ENCODE results near the gene RPS27.
"Not testable (repeated sequence)": the region's sequence is repeated elsewhere in the genome, so short reads cannot be mapped to it uniquely, and the experiment has no call there.

RPS27 gene

DNA sequence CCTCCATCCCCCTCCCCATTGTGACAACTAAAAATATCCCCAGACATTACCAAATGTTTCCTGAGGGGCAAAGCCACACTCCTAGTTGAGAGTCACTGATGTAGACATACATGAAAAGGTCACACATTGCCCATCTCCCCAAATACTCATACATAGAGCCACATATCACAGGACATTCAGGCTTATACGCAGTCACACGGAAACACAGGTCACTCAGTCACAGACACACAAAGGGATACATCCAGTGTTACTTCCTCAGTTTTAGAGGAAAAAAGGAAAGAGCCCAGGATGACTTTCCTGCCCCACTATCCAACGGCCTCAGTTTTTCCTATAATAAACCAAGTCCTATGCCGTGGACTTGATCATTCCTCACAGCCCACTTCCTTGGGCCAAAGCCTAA is 29.1 kb upstream of the RPS27 start:
- no peak for DNase-seq (ENCODE audit: low spot score)

DNA sequence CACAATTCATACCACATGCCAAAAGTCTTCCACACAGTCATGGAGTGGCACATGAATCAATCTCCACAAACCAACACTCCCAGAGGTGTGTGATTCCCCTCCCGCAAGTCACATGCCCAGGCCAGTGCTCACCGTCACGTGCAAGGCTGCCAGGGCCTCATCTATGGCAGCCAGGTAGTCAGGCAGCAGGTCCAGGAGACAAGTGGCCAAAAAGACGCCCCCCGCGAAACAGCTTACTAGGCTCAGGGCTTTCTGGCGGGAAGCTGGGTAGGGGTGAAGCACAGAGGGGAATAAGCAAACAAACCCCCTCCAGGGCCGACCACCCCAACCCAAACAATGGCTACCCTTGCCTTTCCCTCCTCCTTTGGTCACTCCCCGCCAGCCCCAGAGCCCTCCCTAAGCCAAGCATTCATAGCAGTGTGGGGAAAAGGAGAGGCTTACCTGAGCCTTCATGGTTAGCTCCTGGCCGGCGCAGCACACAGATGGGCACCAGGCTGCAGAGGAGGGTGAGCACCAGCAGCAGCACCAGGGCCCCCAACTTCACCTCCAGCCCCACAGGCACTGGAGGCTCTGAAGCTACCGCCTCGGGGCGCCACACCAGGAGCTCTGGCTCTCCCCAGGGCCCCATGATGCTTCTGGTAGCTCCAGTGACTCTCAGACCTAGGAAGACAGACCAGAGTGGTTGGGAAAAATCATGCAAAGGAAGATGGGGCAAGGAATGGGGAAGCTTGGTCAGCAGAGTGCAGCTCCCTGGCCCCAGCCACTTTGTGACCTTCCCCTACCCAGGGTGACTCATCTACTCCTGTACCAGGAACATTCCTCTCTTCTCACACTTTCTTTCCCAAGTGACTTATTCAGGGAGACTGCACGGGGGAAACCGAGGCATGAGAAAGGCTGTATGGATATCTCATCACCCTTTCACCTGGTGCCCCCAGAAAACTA is 28.2 kb upstream of the RPS27 start:
- no peak for DNase-seq (ENCODE audit: low spot score)

DNA sequence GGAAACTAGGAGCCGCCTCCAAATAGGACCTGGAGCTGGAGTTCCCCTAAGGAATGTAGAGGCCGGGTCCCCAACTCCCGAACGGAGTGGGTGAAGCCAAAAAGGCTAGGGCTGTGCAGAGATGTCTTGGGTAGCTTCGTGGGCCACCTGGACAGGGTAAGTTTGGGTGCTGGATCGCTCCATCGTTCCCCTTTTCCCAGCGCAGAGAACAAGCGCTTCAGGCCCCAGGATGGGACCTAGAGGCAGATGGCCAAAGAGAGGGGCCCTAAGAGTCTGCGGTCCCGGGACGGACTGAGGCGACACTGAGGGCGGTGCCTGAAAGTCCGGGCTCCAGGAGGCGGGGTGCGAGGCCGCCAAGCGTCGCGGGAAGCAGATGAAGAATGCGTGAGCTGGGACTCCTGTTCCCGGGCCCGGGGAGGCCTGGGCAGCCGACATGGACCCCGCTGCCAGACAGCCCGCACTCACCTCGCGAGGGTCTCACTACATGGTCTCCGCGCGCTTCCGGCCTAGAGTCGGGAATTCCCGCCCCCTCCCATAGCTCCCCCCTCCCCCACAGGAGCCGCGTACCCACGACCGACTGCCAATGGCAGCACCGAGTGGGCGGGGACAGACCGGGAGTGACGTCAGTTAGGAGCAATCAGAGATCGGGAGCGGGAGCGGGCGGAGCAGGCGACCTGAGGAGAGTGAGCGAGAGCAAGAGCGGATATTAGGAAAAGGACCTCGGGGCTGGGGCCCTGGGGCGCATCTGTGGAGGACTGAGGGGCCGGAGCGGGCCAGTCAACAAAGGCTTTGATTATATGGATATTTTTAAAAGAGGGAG is 27.3 kb upstream of the RPS27 start, which contains the start of gene SLC39A1:
Gene SLC39A1, minus strand, starts transcription at position 508 of the 820 bp plus-strand sequence. CDS start 822 bp downstream, outside the sequence.
- DNase-seq (ENCODE audit: low spot score): peak; percentile 98

DNA sequence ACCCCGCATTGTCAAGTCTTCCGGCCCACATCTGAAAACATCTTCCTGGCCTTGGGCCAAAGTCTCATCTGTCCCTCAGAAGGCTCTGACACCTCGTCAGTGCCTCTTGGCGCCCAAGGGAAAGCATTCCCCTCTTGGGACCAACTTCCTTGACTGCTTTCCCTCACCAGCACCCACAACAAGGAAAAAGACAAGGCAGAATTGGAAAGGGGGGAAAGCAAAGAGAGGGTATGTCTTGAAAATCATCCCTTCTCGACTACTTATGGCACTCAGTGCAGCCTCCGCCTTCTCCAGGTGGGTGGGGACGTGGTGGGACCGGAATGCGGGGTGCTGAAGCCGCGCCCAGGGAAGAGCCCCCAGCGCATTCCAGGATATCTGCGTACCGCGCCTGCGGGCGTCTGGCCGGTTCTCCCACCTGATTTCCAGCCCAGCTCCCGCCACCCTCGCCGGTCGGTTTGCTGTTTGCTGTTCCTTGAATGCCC is 26.7 kb upstream of the RPS27 start:
- DNase-seq (ENCODE audit: low spot score): no peak

DNA sequence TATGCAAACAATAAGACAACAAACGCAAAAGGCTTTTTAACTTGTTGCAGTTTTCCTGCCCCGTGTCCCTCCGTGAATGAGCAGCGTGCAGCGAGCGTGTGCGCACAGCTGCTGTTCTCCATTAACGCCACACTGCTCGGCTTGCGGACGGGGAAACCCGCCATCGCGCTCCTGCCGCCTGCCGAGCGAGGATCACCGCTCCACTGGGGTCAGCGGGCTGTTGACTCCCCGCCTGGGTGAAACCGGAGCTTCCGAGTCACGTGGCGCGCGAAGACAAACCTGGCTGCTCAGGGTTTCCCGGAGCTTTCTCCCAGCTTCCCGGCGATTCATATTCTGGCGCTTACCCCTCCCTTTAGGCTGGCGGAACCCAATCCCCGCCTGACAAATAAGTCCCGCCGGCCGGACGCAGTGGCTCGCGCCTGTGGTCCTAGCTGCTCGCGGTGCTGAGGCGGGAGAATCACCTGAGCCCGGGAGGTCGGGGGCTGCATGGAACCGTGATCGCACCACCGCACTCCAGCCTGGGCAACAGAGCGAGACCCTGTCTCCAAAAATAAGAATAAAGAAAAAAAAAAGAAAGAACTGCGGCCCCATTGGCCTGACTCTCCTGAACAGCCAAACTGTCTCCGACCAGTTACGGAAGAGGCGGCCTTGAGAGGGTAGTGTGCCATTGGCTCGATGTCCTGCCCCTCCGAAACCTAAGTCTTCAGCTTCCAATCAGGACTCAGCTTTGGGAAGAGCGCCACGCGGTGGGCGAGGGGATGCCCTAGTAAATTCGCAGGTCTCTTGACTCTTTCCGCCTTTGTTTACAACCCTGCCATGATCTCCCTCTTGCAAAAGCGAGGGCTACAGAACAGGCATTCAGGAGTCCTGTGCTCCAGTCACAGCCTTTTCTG is 23.2 kb upstream of the RPS27 start, which contains the start of gene CREB3L4:
Gene CREB3L4, plus strand, starts transcription at position 796 of the 893 bp plus-strand sequence. CDS start 624 bp downstream, outside the sequence.
- peak; percentile 94 for DNase-seq (ENCODE audit: low spot score)

DNA sequence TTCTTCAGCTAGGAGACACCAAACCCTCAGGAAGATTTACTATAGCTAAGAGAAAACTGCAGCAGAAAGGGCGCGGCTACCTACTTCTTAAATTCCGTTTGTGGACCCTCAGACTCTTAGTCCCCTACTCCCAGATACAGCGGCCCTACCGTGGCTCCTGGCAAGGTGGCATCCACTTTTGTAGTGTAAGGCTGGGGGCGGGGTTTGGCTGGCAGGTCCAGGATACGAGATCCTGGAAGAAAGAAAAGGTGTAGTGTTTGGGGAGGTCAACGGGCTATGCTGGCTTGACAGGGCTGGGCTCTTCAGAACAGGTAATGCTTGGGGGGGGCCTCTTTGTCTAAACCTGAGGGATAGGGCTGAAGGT is 22.6 kb upstream of the RPS27 start:
- no peak for DNase-seq (ENCODE audit: low spot score)

DNA sequence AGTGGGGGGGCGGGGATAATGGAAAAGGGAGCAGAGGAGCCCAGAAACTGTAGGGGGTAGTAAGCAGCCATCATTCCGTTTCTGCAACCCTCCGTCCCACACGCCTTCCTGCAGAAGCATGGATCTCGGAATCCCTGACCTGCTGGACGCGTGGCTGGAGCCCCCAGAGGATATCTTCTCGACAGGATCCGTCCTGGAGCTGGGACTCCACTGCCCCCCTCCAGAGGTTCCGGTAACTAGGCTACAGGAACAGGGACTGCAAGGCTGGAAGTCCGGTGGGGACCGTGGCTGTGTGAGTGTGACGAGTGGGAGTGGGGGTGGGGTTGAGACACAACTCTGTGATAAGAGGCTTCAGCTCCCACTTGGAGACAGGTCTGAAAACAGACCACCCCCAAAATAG is 22.2 kb upstream of the RPS27 start:
- DNase-seq (ENCODE audit: low spot score): no peak

DNA sequence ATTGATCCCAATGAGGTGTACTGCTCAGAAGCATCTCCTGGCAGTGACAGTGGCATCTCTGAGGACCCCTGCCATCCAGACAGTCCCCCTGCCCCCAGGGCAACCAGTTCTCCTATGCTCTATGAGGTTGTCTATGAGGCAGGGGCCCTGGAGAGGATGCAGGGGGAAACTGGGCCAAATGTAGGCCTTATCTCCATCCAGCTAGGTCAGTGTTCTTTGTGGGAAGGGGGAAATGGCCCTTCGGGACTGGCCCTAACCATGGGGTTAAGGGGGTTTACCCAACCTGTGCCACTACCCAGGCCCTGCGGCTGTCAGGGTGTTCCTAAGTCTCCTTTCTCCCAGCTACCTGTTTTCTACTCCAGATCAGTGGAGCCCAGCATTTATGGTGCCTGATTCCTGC is 21.6 kb upstream of the RPS27 start:
- no peak for DNase-seq (ENCODE audit: low spot score)

DNA sequence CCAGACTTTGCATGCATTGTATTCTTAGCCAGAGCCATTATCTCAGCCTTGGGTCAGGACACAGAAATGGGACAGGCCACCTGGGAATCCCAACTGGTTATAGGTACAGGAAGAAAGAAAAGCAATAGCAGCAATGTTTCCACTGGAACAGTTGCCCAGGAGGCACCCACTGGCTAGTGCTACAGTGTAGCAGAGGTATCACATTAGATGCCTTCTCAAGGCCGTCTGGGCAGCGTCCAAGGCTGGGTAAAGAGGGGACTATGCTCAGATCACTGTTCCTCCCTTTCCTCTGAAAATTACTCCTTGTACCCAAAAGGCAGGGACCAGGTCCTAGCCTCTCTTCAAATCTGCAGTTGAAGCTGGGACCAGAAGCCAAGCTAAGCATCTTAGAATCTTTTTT is 20.2 kb upstream of the RPS27 start:
- no peak for DNase-seq (ENCODE audit: low spot score)

DNA sequence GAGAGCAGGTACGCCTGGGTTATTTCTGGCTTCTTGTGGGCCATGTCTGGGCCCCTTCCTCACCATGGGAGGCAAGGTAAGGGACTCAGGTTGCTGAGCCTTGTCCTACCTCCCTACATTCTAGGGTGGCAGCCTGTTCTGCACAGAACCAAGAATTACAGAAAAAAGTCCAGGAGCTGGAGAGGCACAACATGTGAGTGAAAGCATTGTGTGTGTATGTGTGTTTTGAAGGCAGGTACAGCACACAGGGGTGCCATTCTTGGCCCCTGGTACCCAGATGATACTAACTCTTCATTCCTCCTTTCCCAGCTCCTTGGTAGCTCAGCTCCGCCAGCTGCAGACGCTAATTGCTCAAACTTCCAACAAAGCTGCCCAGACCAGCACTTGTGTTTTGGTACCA is 17.5 kb upstream of the RPS27 start:
- no peak for DNase-seq (ENCODE audit: low spot score)

DNA sequence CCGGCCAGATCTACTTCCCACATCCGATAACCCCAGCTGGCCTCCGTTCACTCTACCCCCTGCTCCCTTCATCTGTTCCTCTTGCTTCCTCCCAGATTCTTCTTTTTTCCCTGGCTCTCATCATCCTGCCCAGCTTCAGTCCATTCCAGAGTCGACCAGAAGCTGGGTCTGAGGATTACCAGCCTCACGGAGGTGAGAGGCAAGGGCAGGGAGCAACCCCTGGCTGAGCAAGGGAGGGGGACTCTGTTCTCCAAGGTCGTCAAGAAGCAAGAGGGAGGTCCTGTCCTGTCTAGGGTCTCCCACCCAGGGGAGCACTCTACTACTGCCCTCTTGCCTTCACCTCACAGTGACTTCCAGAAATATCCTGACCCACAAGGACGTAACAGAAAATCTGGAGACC is 17.0 kb upstream of the RPS27 start:
- DNase-seq (ENCODE audit: low spot score): no peak

DNA sequence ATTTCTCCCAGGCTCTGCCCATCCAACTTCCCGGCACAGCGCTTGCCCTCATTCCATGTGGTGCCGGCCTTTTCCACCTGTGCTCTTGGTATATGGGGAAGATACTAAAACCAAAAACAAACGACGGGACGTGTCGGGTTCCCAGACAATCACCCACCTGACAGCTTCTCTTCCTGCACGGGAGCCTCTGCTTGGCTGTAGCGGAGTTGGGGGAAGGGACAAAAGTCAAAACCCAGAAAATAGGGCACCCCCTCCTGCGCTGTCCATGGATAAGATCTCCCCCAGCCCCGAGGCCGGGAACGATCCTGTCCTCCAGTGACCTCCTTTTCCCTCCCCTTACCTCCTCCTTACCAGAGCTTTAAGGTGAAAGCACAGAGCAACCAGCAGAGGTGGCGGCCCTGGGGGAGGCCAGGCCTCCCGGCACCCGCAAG is 13.7 kb upstream of the RPS27 start:
- DNase-seq (ENCODE audit: low spot score): no peak

DNA sequence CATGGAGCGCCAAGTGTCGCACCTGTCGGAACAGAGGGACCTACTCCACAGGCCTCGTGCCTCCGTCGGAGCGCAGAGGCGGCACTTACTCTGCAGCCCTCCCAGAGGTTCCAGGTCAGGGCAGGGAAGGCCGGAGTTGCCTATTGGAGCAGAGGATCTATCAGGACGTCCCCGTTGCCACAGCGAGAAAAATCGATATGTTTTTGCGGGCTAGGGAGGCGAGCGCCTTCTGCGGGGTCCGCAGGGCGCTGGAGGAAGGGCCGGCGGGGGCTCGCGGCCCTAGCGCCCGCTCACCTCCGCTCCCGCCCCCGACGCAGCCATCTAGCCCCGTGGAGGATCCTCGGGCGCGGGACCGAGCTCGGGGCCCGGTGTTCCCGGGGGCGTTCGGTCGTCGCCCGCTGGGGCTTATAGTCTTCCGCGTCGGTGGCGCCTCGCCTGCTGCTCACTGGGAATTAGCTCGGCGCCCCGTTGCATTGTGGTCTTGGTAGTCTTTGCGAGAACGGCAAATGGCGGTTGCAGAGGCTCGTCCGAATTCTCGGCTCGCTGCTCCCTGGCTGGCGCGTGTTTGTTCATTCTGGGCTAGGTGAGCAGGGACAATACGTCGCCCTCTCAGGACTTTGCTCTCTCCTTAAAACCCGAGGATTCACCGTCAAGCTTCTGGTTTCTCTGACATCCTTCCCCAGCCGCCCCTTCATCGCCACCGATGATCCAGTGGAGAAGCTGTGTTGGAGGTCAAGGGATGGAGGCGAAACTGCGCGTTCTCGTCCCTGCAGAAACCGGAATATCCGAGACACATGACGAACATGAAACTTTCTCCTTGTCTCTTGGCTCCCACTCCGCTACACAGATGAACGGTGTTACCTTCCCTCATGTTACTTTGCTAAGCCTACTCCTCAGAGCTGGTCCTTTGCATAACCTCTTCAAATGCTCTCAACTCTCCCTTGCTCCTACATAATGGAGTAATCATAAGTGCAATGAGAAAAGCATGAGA is 13.0 kb upstream of the RPS27 start, which contains the start of gene JTB:
Gene JTB, minus strand, starts transcription at position 425 of the 991 bp plus-strand sequence. Its CDS starts 422 bp downstream, at position 3.
- DNase-seq (ENCODE audit: low spot score): peak; percentile 84

DNA sequence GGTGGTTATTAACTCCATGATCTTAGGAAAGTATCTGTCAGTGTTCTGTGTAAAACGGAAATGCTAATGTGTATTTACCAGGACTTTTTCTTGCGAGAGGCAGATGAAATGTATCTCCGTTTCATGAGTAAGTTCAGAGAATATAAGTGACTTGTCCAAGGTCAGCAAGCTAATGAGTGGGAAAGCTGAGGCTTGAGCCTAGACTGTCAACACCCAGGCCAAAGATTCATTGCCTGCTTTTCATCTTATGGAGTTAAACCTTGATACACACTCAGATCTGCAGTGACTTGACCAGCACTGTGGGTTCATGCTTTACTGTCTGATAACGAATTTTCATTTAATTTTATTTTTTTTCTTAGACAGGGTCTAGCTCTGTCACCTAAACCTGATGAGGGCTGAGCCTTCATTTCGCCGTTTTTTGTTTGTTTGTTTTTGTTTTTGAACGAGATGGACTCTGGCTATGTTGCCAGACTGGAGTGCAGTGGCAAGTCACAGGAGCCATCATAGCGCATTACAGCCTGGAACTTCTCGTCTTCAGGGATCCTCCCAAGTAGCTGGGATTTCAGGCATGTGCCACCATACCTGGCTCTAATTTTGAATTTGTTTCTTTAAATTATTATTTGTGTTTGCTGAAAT is 12.2 kb upstream of the RPS27 start:
- DNase-seq (ENCODE audit: low spot score): no peak

DNA sequence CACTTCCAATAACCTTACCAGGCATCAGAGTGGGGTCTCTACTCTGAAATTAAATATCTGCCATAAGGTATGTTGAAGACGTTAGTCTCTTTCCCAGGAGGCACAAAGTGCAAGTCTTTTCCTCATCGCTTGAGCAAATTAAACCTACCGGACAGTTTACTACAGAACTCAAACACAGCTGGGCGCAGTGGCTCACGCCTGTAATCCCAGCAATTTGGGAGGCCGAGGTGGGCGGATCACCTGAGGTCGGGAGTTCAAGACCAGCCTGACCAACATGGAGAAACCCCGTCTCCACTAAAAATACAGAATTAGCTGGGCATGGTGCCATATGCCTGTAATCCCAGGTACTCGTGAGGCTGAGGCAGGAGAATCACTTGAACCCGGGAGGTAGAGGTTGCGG is 11.5 kb upstream of the RPS27 start:
- not testable (repeated sequence) for DNase-seq (ENCODE audit: low spot score)

DNA sequence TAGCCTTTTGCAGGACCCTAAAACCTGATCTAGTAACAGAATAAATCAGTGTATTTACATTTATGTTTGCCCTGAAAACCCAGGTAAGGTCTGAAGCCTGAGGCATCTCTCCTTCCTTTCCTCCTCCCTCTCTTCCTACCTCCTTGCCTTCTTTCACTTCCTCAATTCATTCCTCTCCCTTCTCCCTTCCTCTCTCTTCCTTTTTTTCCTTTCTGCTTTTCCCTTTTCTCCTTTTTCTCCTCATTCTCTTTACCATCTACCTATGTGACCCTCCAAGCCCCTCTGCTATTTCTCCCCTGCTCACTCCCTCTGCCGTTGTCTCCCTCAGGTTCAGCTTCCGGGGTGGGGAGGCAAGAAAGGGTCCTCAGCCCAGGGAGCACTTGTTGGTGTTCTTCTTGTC is 8.8 kb upstream of the RPS27 start:
- DNase-seq (ENCODE audit: low spot score): not testable (repeated sequence)

DNA sequence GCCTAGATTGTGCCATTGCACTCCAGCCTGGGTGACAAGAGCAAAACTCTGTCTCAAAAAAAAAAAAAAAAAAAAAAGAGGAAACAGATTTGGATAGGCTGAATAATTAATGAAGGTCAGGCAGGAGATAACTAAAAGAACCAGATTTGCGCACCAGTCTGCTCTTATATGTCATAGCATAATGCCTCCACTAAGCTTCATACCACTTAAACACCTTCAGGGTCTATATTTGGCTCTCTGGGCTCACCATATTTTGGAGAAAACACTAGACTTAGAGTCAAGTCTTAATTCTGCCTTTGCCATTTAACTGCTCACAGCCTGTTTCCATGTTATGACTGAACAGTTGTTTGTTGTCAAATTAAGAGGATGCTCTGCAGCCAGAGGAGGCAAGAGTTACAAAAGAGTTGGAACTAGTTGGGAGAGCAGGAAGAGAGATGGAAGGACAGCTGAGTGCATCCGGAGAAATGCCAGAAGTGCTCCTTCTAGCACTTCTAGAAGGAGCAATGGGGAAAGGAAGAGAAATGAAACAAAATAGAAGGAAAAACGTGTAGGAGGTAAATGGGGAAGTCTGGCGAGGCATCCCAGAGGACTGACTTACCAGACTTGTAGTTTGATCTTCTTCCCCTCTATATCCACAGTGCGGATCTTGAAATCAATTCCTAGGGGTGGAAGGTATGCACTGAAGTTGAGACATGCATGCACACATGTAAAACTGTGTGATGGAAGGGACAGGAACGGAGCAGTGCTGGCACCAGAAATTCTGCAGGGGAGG is 6.3 kb upstream of the RPS27 start:
- no peak for DNase-seq (ENCODE audit: low spot score)

DNA sequence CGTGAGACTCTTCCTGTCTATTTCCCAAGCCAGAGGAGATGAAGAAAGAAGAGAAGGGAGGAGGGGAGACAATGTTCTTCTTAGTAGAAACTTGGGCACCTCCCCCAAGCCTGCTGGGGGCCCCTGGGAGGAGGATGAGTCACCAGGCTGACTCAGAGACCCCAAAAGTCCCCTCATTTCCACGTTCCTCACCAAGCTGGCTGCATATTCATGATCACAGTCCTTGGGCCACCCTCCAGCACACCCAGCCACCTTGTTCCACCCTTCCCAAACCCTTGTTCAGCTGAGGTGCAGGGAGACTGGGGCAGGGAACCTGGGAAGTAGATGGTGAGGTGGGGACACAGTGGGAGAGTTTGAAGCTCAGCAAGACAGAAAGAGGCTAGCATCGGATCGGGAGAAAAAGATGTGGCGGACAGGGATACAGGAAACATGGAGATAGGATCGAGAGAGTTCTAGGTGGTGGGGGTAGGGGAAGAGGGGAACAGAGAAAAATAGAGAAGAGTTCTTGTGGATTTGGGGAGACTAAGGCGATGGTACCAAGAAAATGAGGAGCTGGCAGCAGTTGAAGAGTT is 5.1 kb upstream of the RPS27 start:
- DNase-seq (ENCODE audit: low spot score): no peak

Measured in HuH-7 (cell line).